GM18526 (cell line): Measurements from ENCODE around the gene SPATA31D4.
"Not testable (repeated sequence)": the region's sequence is repeated elsewhere in the genome, so short reads cannot be mapped to it uniquely, and the experiment has no call there.

Experiments used
- POLR2A ChIP-seq: IDR thresholded peaks from 3 replicates; pipeline ENCODE4 v1.6.1; 2011; ENCODE audit not compliant: insufficient read length; ENCODE audit errors: extremely low read depth

Gene SPATA31D4

GRCh38 chr9:81928305-81928704 is at the start of gene SPATA31D4:
SPATA31D4 (plus strand) TSS chr9:81928428; CDS start chr9:81928514, 86 bp downstream.
- TF ChIP-seq POLR2A, result not testable (repeated sequence)

GRCh38 chr9:81878530-81878929 is 49.7 kb upstream of the SPATA31D4 start:
- no peak for TF ChIP-seq POLR2A

GRCh38 chr9:81879501-81879916 is 48.7 kb upstream of the SPATA31D4 start:
- no peak for TF ChIP-seq POLR2A

- no peak for TF ChIP-seq POLR2A
Measured at GRCh38 chr9:81885602-81886001, 42.6 kb upstream of the SPATA31D4 start.

GRCh38 chr9:81886665-81887064 is 41.6 kb upstream of the SPATA31D4 start:
- no peak for TF ChIP-seq POLR2A

GRCh38 chr9:81890104-81890503 is 38.1 kb upstream of the SPATA31D4 start:
- TF ChIP-seq POLR2A, result no peak

- TF ChIP-seq POLR2A, result no peak
Measured at GRCh38 chr9:81892440-81892839, 35.8 kb upstream of the SPATA31D4 start.

- TF ChIP-seq POLR2A, result no peak
Measured at GRCh38 chr9:81893929-81894328, 34.3 kb upstream of the SPATA31D4 start.

GRCh38 chr9:81894891-81895290 is 33.3 kb upstream of the SPATA31D4 start:
- no peak for TF ChIP-seq POLR2A

- no peak for TF ChIP-seq POLR2A
Measured at GRCh38 chr9:81896070-81896469, 32.2 kb upstream of the SPATA31D4 start.

- no peak for TF ChIP-seq POLR2A
Measured at GRCh38 chr9:81898851-81899250, 29.4 kb upstream of the SPATA31D4 start.

- no peak for TF ChIP-seq POLR2A
Measured at GRCh38 chr9:81902196-81902595, 26.0 kb upstream of the SPATA31D4 start.

- TF ChIP-seq POLR2A, result no peak
Measured at GRCh38 chr9:81902626-81903025, 25.6 kb upstream of the SPATA31D4 start.

GRCh38 chr9:81906671-81907070 is 21.6 kb upstream of the SPATA31D4 start:
- TF ChIP-seq POLR2A, result no peak

GRCh38 chr9:81912135-81912534 is 16.1 kb upstream of the SPATA31D4 start:
- TF ChIP-seq POLR2A, result no peak

- TF ChIP-seq POLR2A, result no peak
Measured at GRCh38 chr9:81915801-81916505, 12.3 kb upstream of the SPATA31D4 start.

- not testable (repeated sequence) for TF ChIP-seq POLR2A
Measured at GRCh38 chr9:81943393-81943792, 15.2 kb downstream of the SPATA31D4 start, which contains the start of gene SPATA31D3. SPATA31D3 (plus strand) TSS chr9:81943500; CDS start chr9:81943586, 86 bp downstream.
